ENCODE results near the gene GPATCH8. TPM values are rescaled to one million over a fixed set of nuclear protein-coding genes. Genes with fewer than 3 reads are reported as not detected.

GPATCH8 gene
- total and polyA plus RNA-seq, 9 of the 15 experiments (the other 6 are each of a cell fraction or from before 2014, with no cell fraction given), result 10.6 to 29.6 (median 13.2) TPM

- TF ChIP-seq RREB1 (CRISPR knock-in tag; IDR thresholded peaks at IDR 0.05) (0 out of 2 replicates have a peak, but pooled peaks have one; percentile 37), ZNF436 (CRISPR knock-in tag; IDR thresholded peaks at IDR 0.05) (no peak), TAF9B (IDR thresholded peaks at IDR 0.05; ENCODE audit: partially characterized antibody) (no peak), CCNT2 (IDR thresholded peaks at IDR 0.05; ENCODE audit: borderline replicate concordance, extremely low read depth, insufficient read length, low read depth, low read length) (no peak), STAG1 (CRISPR knock-in tag; IDR thresholded peaks at IDR 0.05; ENCODE audit: borderline replicate concordance) (peak; percentile 83), E2F8 (IDR thresholded peaks at IDR 0.05; ENCODE audit: low read depth, partially characterized antibody) (no peak), HMGXB4 (CRISPR knock-in tag; IDR thresholded peaks at IDR 0.05) (no peak), RB1 (IDR thresholded peaks at IDR 0.05; ENCODE audit: low read depth) (peak; percentile 71), VEZF1 (CRISPR knock-in tag; IDR thresholded peaks at IDR 0.05) (no peak), WHSC1 (IDR thresholded peaks at IDR 0.05; ENCODE audit: low read length) (no peak), ZNF780A (CRISPR knock-in tag; IDR thresholded peaks at IDR 0.05) (no peak), CBX2 (IDR thresholded peaks at IDR 0.05; ENCODE audit: insufficient read depth, low read length, poor library complexity, severe bottlenecking) (no peak), ZNF384 (IDR thresholded peaks at IDR 0.05; ENCODE audit: low read depth, low read length) (no peak), GABPA (tag; conservative IDR thresholded peaks at IDR 0.05; ENCODE audit: low read depth) (no peak)
Observed at GRCh38 chr17:44350733-44351226, 152.4 kb downstream of the GPATCH8 start (continued).

All from K562 (cell line).